GM21423 (cell line): ENCODE results near the gene SDHC.
"Not testable (repeated sequence)": the region's sequence is repeated elsewhere in the genome, so short reads cannot be mapped to it uniquely, and the experiment has no call there.

ENCODE experiments used
- ATAC-seq: cut with Tn5 transposase; IDR thresholded peaks from one replicate; pipeline ENCODE4 v1.9.1; 2021; ENCODE audit warnings: mild to moderate bottlenecking, moderate library complexity; ENCODE audit not compliant: unreplicated experiment

SDHC gene

DNA sequence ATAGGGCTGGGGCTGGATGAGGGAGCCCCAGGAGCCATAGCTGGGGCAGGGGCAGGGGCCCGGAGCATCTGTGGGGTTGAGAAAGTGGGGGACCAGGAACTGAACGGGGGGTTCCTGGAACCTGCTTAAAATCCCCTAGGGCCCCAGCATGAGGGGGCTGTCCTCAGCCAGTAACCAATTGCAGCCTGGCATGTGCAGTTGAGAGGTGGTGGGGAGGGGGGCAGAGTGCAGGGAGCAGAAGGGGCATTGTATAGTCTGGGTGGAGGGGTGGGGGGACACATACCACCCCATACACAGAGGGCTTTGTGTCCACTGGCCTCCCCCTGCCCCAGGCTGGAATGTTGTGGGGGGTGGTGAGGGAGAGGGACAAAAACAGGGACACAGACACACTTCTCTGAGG lies 4.3 kb upstream of the SDHC start, which contains the start of gene MPZ:
Gene MPZ, minus strand, starts transcription at position 101 of the 400 bp plus-strand sequence. Its CDS starts 63 bp downstream, at position 38.
- no peak for ATAC-seq

- no peak for ATAC-seq
Measured at GRCh38 chr1:161311595-161312181, 2.5 kb upstream of the SDHC start.

DNA sequence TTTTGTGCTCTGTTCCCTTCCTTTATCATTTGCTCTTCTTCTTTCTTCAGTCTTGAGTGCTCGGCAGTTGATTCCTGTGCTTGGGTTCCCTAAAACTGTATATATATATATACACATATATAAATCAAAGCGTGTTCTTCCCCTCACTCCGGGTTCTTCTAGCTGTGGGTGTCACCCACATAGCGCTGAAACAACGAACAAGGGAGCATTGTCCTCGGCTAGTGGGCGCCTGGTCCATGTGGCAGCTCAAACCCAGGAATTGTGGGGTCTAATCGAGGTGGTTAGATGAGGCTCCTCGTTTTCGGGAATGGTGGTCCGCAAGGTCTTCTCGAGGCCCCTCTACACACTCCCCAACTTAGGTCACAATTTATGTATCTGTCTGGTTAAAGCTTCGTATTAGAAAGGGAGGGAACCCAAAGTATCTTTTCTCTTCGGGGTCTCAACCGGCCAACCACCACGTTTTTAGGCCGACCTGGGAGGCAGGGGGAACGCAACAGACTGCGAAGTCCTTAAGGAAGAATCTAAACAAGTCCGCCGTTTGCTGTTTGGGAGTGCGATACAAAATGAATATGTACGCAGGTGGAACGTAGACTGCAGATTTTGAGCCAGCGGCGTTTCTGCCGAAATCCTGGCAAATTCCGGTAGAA lies 504 bp upstream of the SDHC start:
- ATAC-seq = peak; percentile 8

GRCh38 chr1:161315841-161316674 lies 1.9 kb downstream of the SDHC start:
- ATAC-seq = not testable (repeated sequence)

- no peak for ATAC-seq
Measured at GRCh38 chr1:161324020-161324419, 9.8 kb downstream of the SDHC start.

DNA sequence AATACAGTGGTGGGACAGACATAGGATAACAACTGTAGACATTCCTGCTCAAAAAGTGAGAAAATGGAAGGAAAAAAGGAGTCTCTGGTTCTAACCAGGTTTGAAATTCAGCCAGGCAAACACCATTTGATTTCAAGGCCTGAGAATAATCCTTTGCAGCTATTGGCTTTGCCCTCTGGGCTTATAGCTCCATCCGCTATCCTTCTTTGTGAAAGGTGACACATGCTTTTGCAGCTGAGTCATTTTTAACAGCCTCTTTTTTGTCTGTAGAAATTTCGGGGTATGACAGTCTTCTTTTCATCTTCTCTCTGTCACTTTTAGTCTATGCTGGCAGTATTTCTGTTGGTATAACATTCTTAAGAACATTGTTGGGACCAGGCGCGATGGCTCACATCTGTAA lies 16.2 kb downstream of the SDHC start:
- no peak for ATAC-seq

DNA sequence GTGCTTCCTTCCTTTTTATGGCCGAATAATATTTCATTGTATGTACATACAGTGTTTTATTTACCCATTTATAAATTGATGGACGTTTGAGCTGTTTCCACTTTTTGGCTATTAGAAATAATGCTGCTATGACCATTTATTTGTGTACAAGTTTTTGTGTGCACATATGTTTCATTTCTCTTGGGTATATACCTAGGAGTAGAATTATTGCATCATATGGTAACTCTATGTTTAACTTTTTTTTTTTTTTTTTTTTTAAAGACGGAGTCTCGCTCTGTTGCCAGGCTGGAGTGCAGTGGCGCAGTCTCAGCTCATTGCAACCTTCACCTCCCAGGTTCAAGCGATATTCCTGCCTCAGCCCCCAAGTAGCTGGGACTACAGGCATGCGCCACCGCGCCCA lies 19.0 kb downstream of the SDHC start:
- ATAC-seq = no peak

- ATAC-seq = no peak
Measured at GRCh38 chr1:161335796-161336195, 21.6 kb downstream of the SDHC start.

DNA sequence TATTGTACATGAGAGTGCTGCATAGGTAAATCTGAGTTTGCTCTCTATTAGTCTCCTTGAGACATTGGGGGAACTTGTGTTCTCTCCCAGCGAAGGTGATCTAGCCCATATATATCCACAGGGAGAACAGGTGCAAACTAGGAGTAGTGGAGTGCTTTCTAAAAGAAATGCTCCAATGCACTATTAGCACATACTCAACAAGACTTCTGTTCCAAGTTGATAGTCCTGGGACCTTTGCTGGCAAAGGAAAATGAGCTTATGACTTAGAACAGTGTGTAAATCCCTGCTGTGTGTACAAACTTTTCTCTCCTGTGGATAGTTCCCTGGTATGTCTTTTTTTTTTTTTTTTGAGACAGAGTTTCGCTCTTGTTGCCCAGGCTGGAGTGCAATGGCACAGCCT lies 28.0 kb downstream of the SDHC start:
- no peak for ATAC-seq

GRCh38 chr1:161342821-161343220 lies 28.6 kb downstream of the SDHC start:
- ATAC-seq = no peak

DNA sequence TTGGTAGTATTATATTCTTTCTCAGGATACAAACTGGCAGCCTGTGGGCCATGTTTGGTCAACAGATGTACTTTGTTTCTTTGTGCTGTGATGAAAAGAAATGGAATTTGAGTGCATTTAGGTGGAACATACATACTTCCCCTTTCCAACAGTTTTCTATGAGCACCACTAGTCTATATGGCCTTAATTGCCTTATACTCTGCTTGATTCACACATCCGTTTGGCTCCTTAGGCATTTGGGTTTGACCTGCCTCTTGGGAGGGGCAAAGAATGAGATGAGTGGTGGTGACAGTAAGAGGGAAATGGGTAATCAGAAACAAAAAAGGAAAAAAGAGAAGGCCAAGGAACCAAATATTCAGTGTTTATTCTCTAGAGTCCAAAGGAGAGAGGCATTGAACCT lies 36.5 kb downstream of the SDHC start:
- no peak for ATAC-seq

DNA sequence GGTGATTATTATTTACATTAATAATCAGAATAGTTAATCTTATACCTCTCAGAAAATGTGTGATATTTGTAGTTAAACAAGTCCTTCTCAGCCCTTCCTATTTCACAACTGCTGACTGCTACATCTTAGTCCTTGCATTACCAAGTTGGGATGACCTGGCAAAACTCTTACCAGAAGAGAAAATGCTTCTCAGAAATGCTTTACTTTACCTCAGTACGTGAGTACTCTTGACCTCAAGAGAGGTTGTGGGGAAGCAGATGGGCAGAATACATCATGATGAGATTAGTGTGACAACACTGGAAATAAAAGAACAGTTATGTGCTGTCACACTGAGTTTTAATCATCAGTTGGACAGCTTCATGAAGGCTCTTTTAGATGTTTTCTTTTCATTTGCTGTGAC lies 37.3 kb downstream of the SDHC start:
- no peak for ATAC-seq

DNA sequence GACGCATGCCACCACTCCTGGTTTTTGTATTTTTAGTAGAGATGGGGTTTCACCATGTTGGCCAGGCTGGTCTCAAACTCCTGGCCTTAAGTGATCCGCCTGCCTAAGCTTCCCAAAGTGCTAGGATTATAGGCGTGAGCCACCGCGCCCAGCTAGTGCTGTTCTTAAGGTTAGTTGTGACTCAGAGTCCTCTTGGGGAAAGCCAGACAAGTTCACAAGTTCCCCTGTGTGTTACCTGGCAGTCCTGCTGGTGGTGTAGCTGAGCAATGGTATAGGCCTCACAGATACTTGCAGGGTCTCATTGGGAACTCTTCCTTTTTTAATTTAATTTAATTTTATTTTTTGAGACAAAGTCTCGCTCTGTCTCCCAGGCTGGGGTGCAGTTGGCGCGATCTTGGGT lies 42.9 kb downstream of the SDHC start:
- no peak for ATAC-seq

DNA sequence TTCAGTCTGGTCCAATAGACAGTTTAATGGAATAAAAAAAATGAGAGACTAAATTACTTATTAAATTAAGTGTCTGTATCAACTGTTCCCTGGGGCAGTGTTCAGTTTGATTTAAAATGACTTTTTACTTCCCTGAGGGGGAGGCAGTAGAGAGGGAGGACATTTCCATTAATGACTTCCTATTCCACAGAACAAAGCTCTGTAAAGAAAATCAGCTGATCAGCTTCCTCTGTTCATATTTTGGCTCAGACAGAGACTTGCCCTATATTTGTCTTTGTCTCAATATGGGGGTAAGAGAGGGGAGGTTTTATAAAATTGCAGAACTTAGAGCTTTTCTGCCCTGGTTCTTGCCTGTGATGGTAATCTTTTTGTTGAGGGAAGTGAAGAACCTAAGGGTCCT lies 45.1 kb downstream of the SDHC start:
- no peak for ATAC-seq

GRCh38 chr1:161364332-161364731 lies 50.2 kb downstream of the SDHC start:
- no peak for ATAC-seq

- no peak for ATAC-seq
Measured at GRCh38 chr1:161365207-161365606, 51.0 kb downstream of the SDHC start.

- ATAC-seq = peak; percentile 94
Measured at GRCh38 chr1:161367684-161368400, 53.7 kb downstream of the SDHC start, which contains the start of gene CFAP126. CFAP126 (minus strand) TSS chr1:161367876; CDS start chr1:161367868, 8 bp downstream.

DNA sequence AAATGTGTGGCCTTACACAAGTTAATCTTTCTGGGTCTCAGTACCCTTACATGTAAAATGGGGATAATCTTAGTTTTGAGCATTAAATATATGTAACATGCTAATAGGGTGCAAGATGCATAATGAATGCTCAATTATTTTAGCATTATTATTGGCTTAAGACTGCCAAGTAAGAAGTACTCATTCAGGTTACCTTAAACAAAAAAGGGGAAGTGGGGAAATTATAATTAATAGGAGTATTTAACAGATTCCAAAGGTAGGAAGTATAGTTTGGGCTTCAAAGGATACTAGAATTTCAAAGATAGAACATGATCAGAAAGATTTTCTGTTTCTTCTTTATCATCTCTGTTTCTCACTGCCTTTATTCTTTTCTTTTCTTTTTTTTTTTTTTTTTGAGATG lies 59.3 kb downstream of the SDHC start:
- no peak for ATAC-seq

DNA sequence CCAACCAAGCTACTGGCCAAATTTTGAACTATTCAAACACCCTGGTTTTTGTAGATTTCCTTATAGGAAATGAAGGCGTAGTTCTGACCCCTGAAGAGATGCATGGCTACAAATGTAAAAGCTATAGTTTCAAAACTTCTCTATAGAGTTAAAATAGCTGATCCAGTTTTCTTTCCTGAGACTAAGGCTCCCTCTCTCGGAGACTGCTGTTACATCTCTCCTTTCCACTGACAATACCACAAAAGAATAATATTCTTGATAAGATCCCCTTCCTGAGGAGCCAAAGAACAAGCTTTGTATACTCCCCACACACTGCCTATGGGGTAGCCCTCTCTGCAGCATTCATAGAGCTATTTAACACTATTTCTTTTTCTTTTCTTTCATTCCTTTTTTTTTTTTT lies 60.2 kb downstream of the SDHC start:
- no peak for ATAC-seq

DNA sequence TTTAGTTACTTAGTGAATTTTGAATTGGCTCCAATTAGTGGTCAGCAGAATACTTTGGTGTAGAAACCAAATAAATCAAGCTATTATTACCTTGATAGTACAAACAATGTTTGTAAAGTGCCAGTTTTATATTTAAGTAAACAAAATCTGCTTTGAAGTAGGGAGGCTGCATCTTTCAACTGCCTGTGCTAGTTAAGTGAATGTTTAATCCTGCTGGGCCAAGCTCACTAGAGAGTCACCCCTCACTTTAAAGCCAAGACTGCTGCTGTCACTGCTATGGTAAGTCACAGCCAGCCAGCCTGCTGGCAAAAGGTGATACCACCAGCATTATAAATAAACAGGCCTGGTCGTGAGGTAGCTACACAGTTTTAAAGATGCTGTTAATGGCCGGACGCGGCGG lies 63.8 kb downstream of the SDHC start:
- no peak for ATAC-seq

DNA sequence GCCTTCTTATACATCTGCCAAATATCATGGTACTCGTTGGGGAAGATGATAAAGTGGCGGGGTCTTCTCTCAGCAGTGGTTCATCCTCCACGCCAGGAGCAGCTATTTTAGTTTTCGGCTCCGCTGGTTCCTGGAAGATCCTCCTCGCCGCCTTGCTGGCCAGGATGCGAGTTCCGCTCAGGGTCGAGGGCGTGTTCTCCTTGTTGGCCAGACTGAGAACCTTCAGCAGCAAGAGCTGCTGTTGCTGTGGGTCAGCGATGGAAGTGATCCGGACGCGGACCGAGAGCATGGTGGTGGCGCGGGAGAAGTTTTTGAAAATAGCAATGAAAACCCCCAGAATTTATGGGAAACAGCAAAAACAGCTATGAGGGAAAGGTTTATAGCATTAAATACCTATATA lies 64.9 kb downstream of the SDHC start:
- no peak for ATAC-seq
